Right ventricle myocardium superior (tissue), 1 donor: ENCODE data around the gene DNAJC5G. TPM values are rescaled to one million over a fixed set of nuclear protein-coding genes. Genes with fewer than 3 reads are reported as not detected.

Experiments used
- ATAC-seq: fragments of 200-7000 bp; cut with Tn5 transposase; one replicate; pipeline ENCODE4 v1.9.1; 2020; ENCODE audit warnings: mild to moderate bottlenecking; ENCODE audit not compliant: poor library complexity
- DNase-seq: peaks from one replicate; pipeline ENCODE4 v3.0.0-alpha.2; 2020
- intact Hi-C: fragments of 100-400 bp; cut with DNase I; formaldehyde crosslinking; loops from one replicate; pipeline ENCODE4 v1.11.2; 2022
- long read RNA-seq: library from polyadenylated mRNA; unstranded; transcript quantifications from one replicate; pipeline ENCODE4 v2.0.0, GENCODE V29; 2021
- total RNA-seq: library from RNA; stranded (reverse); fragmentation: NEBNext Ultra II Directional; extraction: Animal tissue kit (Norgen Biotek cat#: 25700); gene quantifications from one replicate; pipeline ENCODE4 v1.2.1, GENCODE V29; 2021
- donor health status: DM: no; HTN: yes; CAD: no; lungs with severe emphysema.

DNAJC5G gene
- 2.3 TPM for total RNA-seq
- long read RNA-seq = 0 reads

- intact Hi-C loops = loop anchor here (5.0 kb wide), 1 partner anchor 173 kb away; no protein-coding TSS in a partner anchor
- no peak for ATAC-seq
Measured at GRCh38 chr2:27275211-27276150, at the start of gene DNAJC5G. Gene DNAJC5G, plus strand, starts transcription at chr2:27275433. Its CDS starts 1,296 bp downstream, at chr2:27276729.

GRCh38 chr2:27225526-27225925 lies 49.7 kb upstream of the DNAJC5G start:
- ATAC-seq (no peak), DNase-seq (no peak)
- intact Hi-C loops = no loop called here

More at GRCh38 chr2:27275211-27276150, at the start of gene DNAJC5G:
- DNase-seq = no peak

- intact Hi-C loops = no loop called here
- ATAC-seq = no peak
Measured at GRCh38 chr2:27227501-27227900, 47.7 kb upstream of the DNAJC5G start.

GRCh38 chr2:27231921-27232320 lies 43.3 kb upstream of the DNAJC5G start:
- no peak for DNase-seq
- intact Hi-C loops = no loop called here
- ATAC-seq = no peak

More at GRCh38 chr2:27227501-27227900, 47.7 kb upstream of the DNAJC5G start:
- no peak for DNase-seq

GRCh38 chr2:27233341-27233740 lies 41.9 kb upstream of the DNAJC5G start:
- DNase-seq (no peak), ATAC-seq (no peak)
- intact Hi-C loops = no loop called here

GRCh38 chr2:27236136-27236535 lies 39.1 kb upstream of the DNAJC5G start:
- intact Hi-C loops = no loop called here
- no peak for DNase-seq
- ATAC-seq = no peak

GRCh38 chr2:27236626-27237025 lies 38.6 kb upstream of the DNAJC5G start:
- ATAC-seq (no peak), DNase-seq (no peak)
- intact Hi-C loops = no loop called here

- intact Hi-C loops = no loop called here
- DNase-seq = no peak
- no peak for ATAC-seq
Measured at GRCh38 chr2:27237341-27237945, 37.8 kb upstream of the DNAJC5G start.

GRCh38 chr2:27238976-27239375 lies 36.3 kb upstream of the DNAJC5G start:
- ATAC-seq = no peak
- no peak for DNase-seq
- intact Hi-C loops = no loop called here

GRCh38 chr2:27240406-27240805 lies 34.8 kb upstream of the DNAJC5G start:
- no peak for DNase-seq
- intact Hi-C loops = no loop called here

GRCh38 chr2:27241761-27242613 lies 33.2 kb upstream of the DNAJC5G start:
- intact Hi-C loops = no loop called here
- DNase-seq (no peak), ATAC-seq (no peak)

More at GRCh38 chr2:27240406-27240805, 34.8 kb upstream of the DNAJC5G start:
- no peak for ATAC-seq

GRCh38 chr2:27242614-27242951 lies 32.6 kb upstream of the DNAJC5G start:
- intact Hi-C loops = no loop called here
- DNase-seq (no peak), ATAC-seq (no peak)

- intact Hi-C loops = no loop called here
- peak; percentile 35 for ATAC-seq
- DNase-seq = no peak
Measured at GRCh38 chr2:27243391-27244130, 31.7 kb upstream of the DNAJC5G start.

GRCh38 chr2:27245116-27245515 lies 30.1 kb upstream of the DNAJC5G start:
- peak; percentile 48 for ATAC-seq

GRCh38 chr2:27245626-27246025 lies 29.6 kb upstream of the DNAJC5G start:
- intact Hi-C loops = no loop called here
- no peak for DNase-seq
- peak; percentile 23 for ATAC-seq

More at GRCh38 chr2:27245116-27245515, 30.1 kb upstream of the DNAJC5G start:
- DNase-seq = no peak
- intact Hi-C loops = no loop called here

GRCh38 chr2:27247893-27248292 lies 27.3 kb upstream of the DNAJC5G start:
- intact Hi-C loops = no loop called here
- ATAC-seq (no peak), DNase-seq (no peak)

GRCh38 chr2:27249159-27249890 lies 25.9 kb upstream of the DNAJC5G start:
- intact Hi-C loops = no loop called here
- no peak for DNase-seq
- ATAC-seq = no peak
